A673 (cell line): ENCODE measurements around the gene ZNG1A. TPM values are rescaled to one million over a fixed set of nuclear protein-coding genes. Genes with fewer than 3 reads are reported as not detected.
"Not testable (repeated sequence)": the region's sequence is repeated elsewhere in the genome, so short reads cannot be mapped to it uniquely, and the experiment has no call there.

Experiments
- BruUV-seq: library from RNA; stranded (reverse); fragments of 400-500 nt; replicated peaks from 2 replicates; lab custom pipeline; 2021; lab: Mats Ljungman, UMichigan
- CTCF ChIA-PET: fragments of 300-600 bp; sonication (Branson Sonifier 250); formaldehyde crosslinking; loops from one replicate; lab custom pipeline; 2022; ENCODE audit warnings: antibody characterized with exemption; lab: Charles Lee
- POLR2A ChIA-PET: fragments of 300-600 bp; sonication (Branson Sonifier 250); formaldehyde crosslinking; loops from one replicate; lab custom pipeline; 2022; ENCODE audit warnings: antibody characterized with exemption; ENCODE audit not compliant: low non-redundant PET; lab: Charles Lee
- DNase-seq: peaks from one replicate; pipeline ENCODE4 v3.0.0-alpha.2; 2015; ENCODE audit warnings: low spot score
- H3K27ac ChIP-seq: fragments of 200-600 bp; sonication (generic); 2 replicates; pipeline ENCODE4 v1.5.1; 2016; ENCODE audit warnings: mixed run types, low read depth, mild to moderate bottlenecking, mixed read lengths, antibody characterized with exemption, low read length; ENCODE audit not compliant: poor library complexity, severe bottlenecking
- H3K27me3 ChIP-seq: fragments of 200-600 bp; sonication (generic); replicated peaks from 2 replicates; pipeline ENCODE4 v1.6.1; 2017; ENCODE audit warnings: mixed run types, low read depth, mild to moderate bottlenecking, mixed read lengths, antibody characterized with exemption, low read length; ENCODE audit not compliant: insufficient read depth, poor library complexity
- H3K36me3 ChIP-seq: fragments of 200-600 bp; sonication (generic); 2 replicates; pipeline ENCODE4 v1.6.1; 2016; ENCODE audit warnings: mixed run types, mild to moderate bottlenecking, mixed read lengths, antibody characterized with exemption, low read length; ENCODE audit not compliant: insufficient read depth, poor library complexity, severe bottlenecking
- H3K4me1 ChIP-seq: fragments of 200-600 bp; sonication (generic); 2 replicates; pipeline ENCODE4 v1.6.1; 2017; ENCODE audit warnings: mixed run types, mild to moderate bottlenecking, mixed read lengths, antibody characterized with exemption, low read length; ENCODE audit not compliant: insufficient read depth, poor library complexity, severe bottlenecking
- H3K4me3 ChIP-seq: fragments of 200-600 bp; sonication (generic); 2 replicates; pipeline ENCODE4 v1.5.1; 2016; ENCODE audit warnings: low read depth, mixed run types, mild to moderate bottlenecking, mixed read lengths, low read length; ENCODE audit not compliant: poor library complexity, severe bottlenecking
- H3K9me3 ChIP-seq: fragments of 200-600 bp; sonication (generic); 2 replicates; pipeline ENCODE4 v1.6.1; 2016; ENCODE audit warnings: mixed run types, low read depth, mild to moderate bottlenecking, mixed read lengths, antibody characterized with exemption, low read length; ENCODE audit not compliant: poor library complexity, severe bottlenecking
- EZH2 ChIP-seq: fragments of 200-600 bp; sonication (generic); IDR thresholded peaks from 2 replicates; pipeline ENCODE4 v1.6.1; 2017; ENCODE audit warnings: borderline replicate concordance, low read depth, mild to moderate bottlenecking, mixed read lengths, antibody characterized with exemption, low read length; ENCODE audit not compliant: poor library complexity, severe bottlenecking
- intact Hi-C: fragments of 100-400 bp; cut with micrococcal nuclease; formaldehyde crosslinking; loops from one replicate; pipeline ENCODE4 v1.10.0; 2022; ENCODE audit not compliant: unreplicated experiment
- total RNA-seq: library from RNA; stranded (reverse); gene quantifications from 2 replicates; pipeline ENCODE4 v1.2.3, GENCODE V29; 2021

The ZNG1A gene
- total RNA-seq, 1 experiment from 2014 or later = 50.7 TPM

- POLR2A ChIA-PET, H3K9me3 ChIP-seq, H3K4me1 ChIP-seq, BruUV-seq, DNase-seq, H3K27ac ChIP-seq, intact Hi-C loops, H3K4me3 ChIP-seq, H3K36me3 ChIP-seq, CTCF ChIA-PET, H3K27me3 ChIP-seq: not testable (repeated sequence)
Measured at GRCh38 chr9:151173-151572, 27.7 kb downstream of the ZNG1A start.

DNA sequence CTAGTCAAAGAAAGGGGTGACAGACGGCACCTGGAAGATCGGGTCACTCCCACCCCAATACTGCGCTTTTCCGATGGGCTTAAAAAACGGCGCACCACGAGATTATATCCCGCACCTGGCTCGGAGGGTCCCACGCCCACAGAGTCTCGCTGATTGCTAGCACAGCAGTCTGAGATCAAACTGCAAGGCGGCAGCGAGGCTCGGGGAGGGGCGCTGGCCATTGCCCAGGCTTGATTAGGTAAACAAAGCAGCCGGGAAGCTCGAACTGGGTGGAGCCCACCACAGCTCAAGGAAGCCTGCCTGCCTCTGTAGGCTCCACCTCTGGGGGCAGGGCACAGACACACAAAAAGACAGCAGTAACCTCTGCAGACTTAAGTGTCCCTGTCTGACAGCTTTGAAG, 39.0 kb downstream of the ZNG1A start:
- DNase-seq, H3K27ac ChIP-seq, BruUV-seq, H3K9me3 ChIP-seq, intact Hi-C loops, CTCF ChIA-PET, H3K36me3 ChIP-seq, H3K4me1 ChIP-seq, H3K4me3 ChIP-seq, POLR2A ChIA-PET, H3K27me3 ChIP-seq: not testable (repeated sequence)

GRCh38 chr9:117995-118467, 60.8 kb downstream of the ZNG1A start, which contains the start of gene FOXD4:
Gene FOXD4, minus strand, starts transcription at chr9:118417. Its CDS starts 298 bp downstream, at chr9:118119.
- POLR2A ChIA-PET, H3K27ac ChIP-seq, DNase-seq, BruUV-seq, CTCF ChIA-PET, H3K4me1 ChIP-seq, H3K4me3 ChIP-seq, H3K36me3 ChIP-seq, H3K9me3 ChIP-seq, intact Hi-C loops: not testable (repeated sequence)
- H3K27me3 ChIP-seq = peaks cover 35% of the 10 kb centered on the region

GRCh38 chr9:117144-117994, 61.5 kb downstream of the ZNG1A start:
- H3K4me1 ChIP-seq, intact Hi-C loops, H3K36me3 ChIP-seq, H3K9me3 ChIP-seq, H3K4me3 ChIP-seq, BruUV-seq, CTCF ChIA-PET, POLR2A ChIA-PET, H3K27ac ChIP-seq, DNase-seq: not testable (repeated sequence)
- peaks cover 41% of the 10 kb centered on the region for H3K27me3 ChIP-seq

GRCh38 chr9:116239-117077, 62.4 kb downstream of the ZNG1A start:
- H3K9me3 ChIP-seq, CTCF ChIA-PET, H3K4me3 ChIP-seq, POLR2A ChIA-PET, H3K27ac ChIP-seq, DNase-seq, H3K36me3 ChIP-seq, intact Hi-C loops, BruUV-seq, H3K4me1 ChIP-seq: not testable (repeated sequence)
- TF ChIP-seq EZH2 = peak; percentile 63
- peaks cover 43% of the 10 kb centered on the region for H3K27me3 ChIP-seq

GRCh38 chr9:115118-115451, 63.8 kb downstream of the ZNG1A start:
- H3K36me3 ChIP-seq, H3K4me3 ChIP-seq, BruUV-seq, H3K9me3 ChIP-seq, H3K4me1 ChIP-seq, H3K27ac ChIP-seq, CTCF ChIA-PET, DNase-seq, POLR2A ChIA-PET, intact Hi-C loops: not testable (repeated sequence)
- H3K27me3 ChIP-seq = peaks cover 43% of the 10 kb centered on the region
